ENCODE measurements around the gene CARS1. TPM values are rescaled to one million over a fixed set of nuclear protein-coding genes. Genes with fewer than 3 reads are reported as not detected.

Gene CARS1
- total and polyA plus RNA-seq, 2 of the 4 experiments (the other 2 are of a cell fraction) = 72.7 to 78.3 TPM

DNA sequence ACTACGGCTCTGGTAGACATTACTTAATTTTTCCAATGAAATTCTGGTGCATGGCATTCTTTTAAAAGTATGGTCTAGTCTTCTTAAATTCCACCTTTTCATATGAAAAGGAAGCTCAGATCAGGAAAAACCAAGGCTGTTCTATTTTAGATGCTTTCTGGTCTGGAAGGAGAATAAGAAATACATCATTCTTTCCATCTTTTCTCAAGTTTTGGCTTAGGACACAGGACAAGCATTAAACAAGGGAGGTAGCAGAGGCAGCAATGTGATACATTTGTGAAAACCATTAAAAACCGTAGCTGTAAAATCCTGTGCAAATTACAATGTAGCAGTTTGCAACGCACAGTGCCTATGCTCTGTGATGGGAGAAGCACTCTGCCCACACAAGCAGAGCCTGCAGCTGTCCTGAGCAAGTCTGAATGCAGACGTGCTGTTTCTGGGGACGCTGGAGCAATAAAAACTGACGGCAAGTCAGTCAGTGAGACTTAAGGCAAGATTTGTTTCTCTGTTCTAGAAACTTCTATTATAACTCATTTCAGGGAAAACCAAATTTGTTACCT, 88.8 kb downstream of the CARS1 start:
- H3K36me3 ChIP-seq (ENCODE audit: control insufficient read depth, insufficient read depth, low read length) = peaks cover 59% of the 10 kb centered on the region

More for the DNA sequence above, 88.8 kb downstream of the CARS1 start:
- ATAC-seq (ENCODE audit: low read depth) (no peak), DNase-seq (no peak)
- H2AK9ac ChIP-seq (replicated peaks; ENCODE audit: low read depth, low read length, poor library complexity) = no peak overlapping the region
- no peak overlapping the region for H3K4me3 ChIP-seq (ENCODE audit: insufficient read depth, low read depth, low read length)
- no peak overlapping the region for H2BK20ac ChIP-seq (ENCODE audit: low read depth, low read length)
- ChIA-PET CTCF (no interaction called here), POLR2A (ENCODE audit: unreplicated experiment) (no interaction called here)
- no peak overlapping the region for H3K4me2 ChIP-seq (ENCODE audit: low read depth, low read length)
- H4K5ac ChIP-seq (ENCODE audit: low read depth, low read length) = no peak overlapping the region
- no peak overlapping the region for H3K56ac ChIP-seq (ENCODE audit: extremely low read depth, insufficient read depth, low read length)
- no peaks in the 10 kb centered on the region for H3K9me3 ChIP-seq (ENCODE audit: control insufficient read depth, insufficient read depth, low read length)
- H2BK15ac ChIP-seq (ENCODE audit: low read depth, low read length) = no peak overlapping the region
- TF ChIP-seq SMC3 (IDR thresholded peaks at IDR 0.05; ENCODE audit: low read depth, low read length) = no peak
- H3K4me1 ChIP-seq (ENCODE audit: control insufficient read depth, insufficient read depth, low read length) = no peaks in the 10 kb centered on the region
- WGBS, 2 experiments (ENCODE audit: extremely low coverage in 2 of 2, insufficient read length in 1 of 2) = 83% methylated on average over 2 of the region's 6 CpGs; no CpG with 5 or more reads in 1 of the 2 experiments
- H4K20me1 ChIP-seq (ENCODE audit: insufficient read depth, low read length) = peaks cover 12% of the 10 kb centered on the region; the same call in 1 of the 2 replicates
- H2AFZ ChIP-seq (replicated peaks; ENCODE audit: low read length, poor library complexity) = no peak overlapping the region
- no peak overlapping the region for H3K23ac ChIP-seq (ENCODE audit: low read depth, low read length)
- H3K9ac ChIP-seq (ENCODE audit: low read depth, low read length) = no peak overlapping the region
- H3K14ac ChIP-seq (replicated peaks; ENCODE audit: low read depth, low read length) = no peak overlapping the region
- no peak overlapping the region for H4K8ac ChIP-seq (ENCODE audit: low read depth in 2 of 2, low read length in 2 of 2)
- no peak overlapping the region for H2AK5ac ChIP-seq (ENCODE audit: low read depth, low read length)
- no peaks in the 10 kb centered on the region for H3K27me3 ChIP-seq (ENCODE audit: control insufficient read depth, insufficient read depth, low read length)
- no peak overlapping the region for H3K4ac ChIP-seq (ENCODE audit: low read depth, low read length)
- in situ Hi-C loops (cut with MboI; ENCODE audit: low sequenced_read_pairs) (no loop called here), dilution Hi-C loops (cut with HindIII; ENCODE audit: low sequenced_read_pairs, unreplicated experiment) (no loop called here), intact Hi-C loops (cut with micrococcal nuclease) (no loop called here)
- H3K18ac ChIP-seq (ENCODE audit: low read depth, low read length) = no peak overlapping the region
- H2BK120ac ChIP-seq (ENCODE audit: low read depth, low read length) = no peak overlapping the region
- peaks cover 8% of the 10 kb centered on the region for H3K9me1 ChIP-seq (ENCODE audit: insufficient read depth, low read length)
- H2BK5ac ChIP-seq (ENCODE audit: low read depth, low read length, poor library complexity, severe bottlenecking) = no peak overlapping the region
- no peak overlapping the region for H4K91ac ChIP-seq (ENCODE audit: insufficient read depth, low read depth, low read length)
- no peak overlapping the region for H3K27ac ChIP-seq (ENCODE audit: insufficient read depth, low read length)
- H3K79me1 ChIP-seq (ENCODE audit: low read depth in 1 of 2, low read length in 2 of 2) = peaks cover 51 to 66% of the 10 kb centered on the region in 2 experiments
- no TSS peak for BruUV-seq (replicated peaks)

Data from IMR-90 (cell line).